ENCODE data around the gene EHHADH.
"Not testable (repeated sequence)": the region's sequence is repeated elsewhere in the genome, so short reads cannot be mapped to it uniquely, and the experiment has no call there.

The EHHADH gene

DNA sequence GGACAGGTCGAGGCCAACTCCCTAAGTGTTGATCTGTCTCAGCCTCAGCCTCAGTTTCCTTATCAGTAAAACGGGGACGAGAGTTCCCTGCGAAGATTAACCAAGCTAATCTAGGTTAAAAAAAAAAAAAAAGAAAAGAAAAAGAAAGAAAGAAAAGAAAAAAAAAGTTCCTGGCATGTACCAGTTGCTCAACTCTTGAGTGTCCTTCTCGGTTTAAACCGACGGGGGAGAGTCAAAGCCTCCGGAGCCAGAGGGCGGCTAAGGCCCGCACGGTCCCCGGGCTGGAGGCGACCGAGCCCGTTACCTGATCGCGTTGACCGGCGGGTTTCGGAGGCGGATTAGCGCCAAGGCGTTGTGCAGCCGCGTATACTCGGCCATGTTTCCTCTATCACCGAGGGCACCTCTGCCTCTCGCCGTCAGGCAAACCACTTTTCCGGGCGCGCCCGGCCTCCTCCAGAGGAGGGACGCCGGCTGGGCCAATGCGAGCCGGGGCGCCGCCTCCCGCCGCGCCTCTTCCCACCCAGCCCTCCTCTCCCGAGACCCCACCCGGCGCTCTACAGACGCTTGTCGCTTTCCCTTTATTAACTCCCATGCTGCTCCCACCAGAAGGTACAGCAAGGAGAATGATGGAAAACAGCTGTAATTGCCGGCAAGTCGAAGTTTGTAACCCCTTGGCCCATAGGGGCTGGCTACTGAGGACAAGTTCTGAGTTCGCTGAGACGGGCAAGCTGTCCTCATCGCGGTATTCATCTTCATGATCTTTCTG lies at the start of gene EHHADH:
Gene EHHADH, minus strand, starts transcription at position 405 of the 766 bp plus-strand sequence. Its CDS starts 27 bp downstream, at position 378.
- ATAC-seq (ENCODE audit: low read depth) = peak; percentile 86
- Mint-ChIP-seq H3K4me3 (peak within 1 kb of the TSS; percentile 81), H3K4me1 (peaks cover 3% of the 10 kb centered on the region), H3K27me3 (peaks cover 12% of the 10 kb centered on the region), H3K9me3 (peaks cover 10% of the 10 kb centered on the region), H3K36me3 (peaks cover 12% of the 10 kb centered on the region), H3K27ac (no peak within 1 kb of the TSS)
- DNase-seq (ENCODE audit: low spot score in 2 of 2) = peak; percentile 15 to 42

DNA sequence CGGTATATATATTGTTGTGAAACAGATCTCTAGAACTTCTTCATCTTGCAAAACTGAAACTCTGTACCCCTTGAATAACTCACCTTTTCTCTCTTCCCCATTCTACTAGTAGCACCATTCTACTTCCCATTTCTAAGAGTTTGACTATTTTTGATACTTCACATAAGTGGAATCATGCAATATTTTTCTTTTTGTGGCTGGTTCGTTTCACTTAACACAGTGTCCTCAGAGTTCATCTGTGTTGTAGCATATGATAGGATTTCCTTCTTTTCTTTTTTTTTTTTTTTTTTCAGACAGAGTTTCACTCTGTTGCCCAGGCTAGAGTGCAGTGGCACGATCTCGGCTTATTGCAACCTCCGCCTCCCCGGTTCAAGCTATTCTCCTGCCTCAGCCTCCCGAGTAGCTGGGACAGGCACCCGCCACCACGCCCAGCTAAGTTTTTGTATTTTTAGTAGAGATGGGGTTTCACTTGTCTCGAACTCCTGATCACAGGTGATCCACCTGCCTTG lies 46.1 kb upstream of the EHHADH start:
- not testable (repeated sequence) for H3K36me3 Mint-ChIP-seq, H3K4me1 Mint-ChIP-seq, H3K9me3 Mint-ChIP-seq, H3K27me3 Mint-ChIP-seq
- DNase-seq (ENCODE audit: low spot score in 2 of 2) (peak in 1 of 2 donors; percentile 15), ATAC-seq (ENCODE audit: low read depth) (peak; percentile 96)
- peak overlapping the region; percentile 4 for H3K27ac Mint-ChIP-seq
- peak overlapping the region; percentile 18 for H3K4me3 Mint-ChIP-seq

DNA sequence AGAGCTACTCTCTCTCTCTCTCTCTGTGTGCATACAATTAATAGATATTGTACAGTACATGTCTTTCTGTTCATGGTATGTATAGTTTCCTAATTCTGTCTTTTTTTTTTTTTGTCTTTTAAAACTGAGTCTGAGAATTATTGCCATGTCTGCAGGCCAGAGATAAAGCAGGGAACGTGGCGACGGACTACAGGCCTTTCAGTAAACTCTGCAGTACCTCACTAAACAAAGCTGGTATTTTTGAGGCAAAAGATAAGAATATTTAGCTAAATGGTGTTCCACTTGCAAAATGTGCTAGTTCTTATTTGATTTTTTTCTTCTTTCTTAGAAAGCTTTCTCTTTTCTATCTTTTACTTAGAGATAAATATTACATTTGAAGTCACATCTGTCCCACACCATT lies 44.0 kb upstream of the EHHADH start:
- Mint-ChIP-seq H3K27me3 (no peaks in the 10 kb centered on the region), H3K9me3 (peaks cover 2% of the 10 kb centered on the region), H3K36me3 (peaks cover 10% of the 10 kb centered on the region), H3K4me3 (no peak overlapping the region), H3K27ac (no peak overlapping the region), H3K4me1 (peaks cover 6% of the 10 kb centered on the region)
- ATAC-seq (ENCODE audit: low read depth) (no peak), DNase-seq (ENCODE audit: low spot score in 2 of 2) (no peak)

DNA sequence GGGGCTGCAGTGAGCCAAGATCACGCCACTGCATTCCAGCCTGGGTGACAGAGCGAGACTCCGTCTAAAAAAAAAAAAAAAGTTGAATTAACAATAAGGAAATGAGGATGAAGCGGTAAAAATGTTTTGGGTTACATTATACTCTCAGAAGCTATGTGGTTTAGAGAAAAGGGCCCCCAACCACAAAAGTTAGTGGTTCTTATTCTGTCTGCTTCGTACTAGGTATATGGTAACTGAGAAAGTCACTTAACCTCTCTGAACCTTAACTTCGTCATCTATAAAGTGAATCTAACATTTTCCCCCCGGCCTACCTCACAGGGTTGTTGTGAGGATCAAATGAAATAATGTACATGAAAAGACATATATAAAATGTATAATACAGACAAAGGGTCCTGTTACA lies 38.4 kb upstream of the EHHADH start:
- ATAC-seq (ENCODE audit: low read depth) (no peak), DNase-seq (ENCODE audit: low spot score in 2 of 2) (no peak)
- Mint-ChIP-seq H3K27ac (no peak overlapping the region), H3K27me3 (no peaks in the 10 kb centered on the region), H3K36me3 (peaks cover 20% of the 10 kb centered on the region), H3K4me3 (no peak overlapping the region), H3K9me3 (no peaks in the 10 kb centered on the region), H3K4me1 (no peaks in the 10 kb centered on the region)

GRCh38 chr3:185290266-185290665 lies 36.4 kb upstream of the EHHADH start:
- no peaks in the 10 kb centered on the region for H3K9me3 Mint-ChIP-seq
- no peak overlapping the region for H3K4me3 Mint-ChIP-seq
- no peak for ATAC-seq (ENCODE audit: low read depth)
- no peak for DNase-seq (ENCODE audit: low spot score in 2 of 2)
- H3K27ac Mint-ChIP-seq = no peak overlapping the region
- no peaks in the 10 kb centered on the region for H3K4me1 Mint-ChIP-seq
- no peaks in the 10 kb centered on the region for H3K27me3 Mint-ChIP-seq
- peaks cover 13% of the 10 kb centered on the region for H3K36me3 Mint-ChIP-seq

DNA sequence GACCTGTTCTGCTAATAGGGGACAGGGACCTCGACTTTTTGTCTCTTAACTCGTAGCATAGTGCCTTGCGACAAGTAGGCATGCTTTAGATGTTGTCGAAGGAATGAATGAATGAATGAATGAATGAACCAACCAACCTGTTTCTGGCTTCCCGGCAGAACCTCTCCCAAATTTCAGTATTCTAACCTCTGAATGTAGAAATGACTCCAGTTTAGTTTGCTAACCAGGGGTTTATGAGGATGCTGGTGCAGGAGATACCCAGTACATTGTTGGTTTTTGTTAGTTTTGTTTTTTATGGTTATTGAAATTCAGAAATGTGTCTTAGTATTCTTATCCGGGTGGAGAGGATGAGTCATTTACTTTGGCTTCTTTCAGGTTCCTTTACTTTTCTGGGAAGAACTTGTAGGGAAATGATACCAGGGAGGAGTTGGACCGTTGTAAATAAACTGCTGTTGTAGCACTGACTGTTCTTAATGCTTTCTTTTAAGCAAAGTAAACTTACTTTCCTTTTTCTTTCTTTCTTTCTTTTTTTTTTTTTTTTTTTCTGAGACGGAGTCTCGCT lies 29.6 kb upstream of the EHHADH start:
- Mint-ChIP-seq H3K36me3 (peaks cover 7% of the 10 kb centered on the region), H3K27me3 (peaks cover 8% of the 10 kb centered on the region), H3K9me3 (no peaks in the 10 kb centered on the region), H3K4me1 (peaks cover 15% of the 10 kb centered on the region), H3K27ac (peak overlapping the region; percentile 93), H3K4me3 (peak overlapping the region; percentile 99)
- ATAC-seq (ENCODE audit: low read depth) (no peak), DNase-seq (ENCODE audit: low spot score in 2 of 2) (no peak)

DNA sequence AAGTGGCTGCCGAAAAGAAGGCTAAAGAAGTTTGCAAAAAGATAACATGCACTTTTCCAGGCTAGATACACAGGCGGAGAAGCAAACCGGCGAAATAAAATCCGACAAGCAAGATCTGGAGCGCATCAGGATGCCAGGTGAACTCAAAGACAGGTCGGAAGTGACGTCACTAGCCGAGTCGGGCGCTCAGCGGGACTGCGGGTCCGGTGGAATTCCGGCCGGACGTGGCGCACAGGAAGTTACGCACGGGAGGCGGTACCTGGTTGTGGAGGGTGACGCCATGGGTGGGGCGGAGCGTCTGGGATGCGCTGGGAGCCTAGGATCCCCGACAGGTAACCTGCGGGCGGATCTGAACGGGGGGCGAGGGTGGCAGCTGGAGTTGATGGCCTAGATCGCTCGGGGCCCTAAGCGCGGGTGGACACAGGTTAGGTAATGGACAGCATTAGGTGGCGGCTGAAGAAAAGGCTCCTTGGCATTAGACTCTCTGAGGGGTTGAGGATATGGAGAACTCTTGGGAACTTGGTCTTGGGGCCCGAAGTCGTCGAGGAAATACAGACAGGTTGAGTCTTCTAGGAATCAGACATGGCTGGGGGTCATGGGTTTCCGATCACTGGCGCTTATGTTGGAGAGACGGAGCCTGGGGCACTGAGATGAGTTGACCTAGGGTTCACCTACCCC lies 29.0 kb upstream of the EHHADH start:
- peak overlapping the region; percentile 93 for H3K27ac Mint-ChIP-seq
- peak; percentile 90 to 92 for DNase-seq (ENCODE audit: low spot score in 2 of 2)
- peaks cover 15% of the 10 kb centered on the region for H3K4me1 Mint-ChIP-seq
- peak overlapping the region; percentile 99 for H3K4me3 Mint-ChIP-seq
- H3K9me3 Mint-ChIP-seq = no peaks in the 10 kb centered on the region
- ATAC-seq (ENCODE audit: low read depth) = peak; percentile 99
- peaks cover 5% of the 10 kb centered on the region for H3K36me3 Mint-ChIP-seq
- H3K27me3 Mint-ChIP-seq = peaks cover 9% of the 10 kb centered on the region

DNA sequence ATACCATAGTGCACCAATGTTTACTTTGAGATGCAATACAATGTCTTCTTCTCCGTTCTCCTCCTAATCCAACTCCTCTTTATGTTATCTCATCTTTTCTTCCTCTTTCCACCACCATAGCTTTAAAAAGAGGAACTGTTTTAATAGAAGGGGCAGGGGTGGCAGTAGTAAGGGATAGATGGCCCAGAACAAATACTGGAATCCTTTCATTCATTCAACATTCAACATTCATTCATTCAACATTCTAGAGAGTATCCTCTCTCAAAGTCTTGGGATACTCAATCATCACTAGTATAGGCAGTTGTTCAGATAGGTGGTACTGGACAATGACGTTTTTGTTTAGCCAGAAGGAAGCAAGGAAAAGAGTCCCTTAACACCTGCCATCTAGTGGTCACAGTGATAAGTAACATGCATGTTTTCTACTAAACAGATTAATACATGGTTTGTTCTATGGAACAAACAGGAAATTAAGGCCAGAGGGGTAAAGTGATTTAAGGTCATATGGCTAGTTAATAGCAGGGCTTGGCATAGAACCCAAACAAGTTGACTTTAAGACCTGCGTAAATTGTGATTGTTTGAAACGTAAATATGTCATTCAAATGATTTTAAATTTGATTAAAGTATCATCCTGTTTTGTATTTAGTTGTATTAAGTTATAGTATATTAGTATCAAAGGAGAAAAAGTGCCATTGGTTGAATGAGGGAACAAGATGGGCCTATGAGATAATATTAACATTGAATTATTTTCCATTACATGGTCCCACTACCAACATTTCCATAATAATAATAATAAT lies 26.9 kb upstream of the EHHADH start:
- ATAC-seq (ENCODE audit: low read depth) (no peak), DNase-seq (ENCODE audit: low spot score in 2 of 2) (peak in 1 of 2 donors; percentile 9)
- Mint-ChIP-seq H3K9me3 (no peaks in the 10 kb centered on the region), H3K27me3 (peaks cover 16% of the 10 kb centered on the region), H3K4me3 (peak overlapping the region; percentile 12), H3K36me3 (peaks cover 5% of the 10 kb centered on the region), H3K27ac (peak overlapping the region; percentile 31), H3K4me1 (peaks cover 15% of the 10 kb centered on the region)

- no peak overlapping the region for H3K4me3 Mint-ChIP-seq
- peaks cover 19% of the 10 kb centered on the region for H3K27me3 Mint-ChIP-seq
- H3K36me3 Mint-ChIP-seq = peaks cover 5% of the 10 kb centered on the region
Measured at GRCh38 chr3:185279587-185280138, 25.8 kb upstream of the EHHADH start.

DNA sequence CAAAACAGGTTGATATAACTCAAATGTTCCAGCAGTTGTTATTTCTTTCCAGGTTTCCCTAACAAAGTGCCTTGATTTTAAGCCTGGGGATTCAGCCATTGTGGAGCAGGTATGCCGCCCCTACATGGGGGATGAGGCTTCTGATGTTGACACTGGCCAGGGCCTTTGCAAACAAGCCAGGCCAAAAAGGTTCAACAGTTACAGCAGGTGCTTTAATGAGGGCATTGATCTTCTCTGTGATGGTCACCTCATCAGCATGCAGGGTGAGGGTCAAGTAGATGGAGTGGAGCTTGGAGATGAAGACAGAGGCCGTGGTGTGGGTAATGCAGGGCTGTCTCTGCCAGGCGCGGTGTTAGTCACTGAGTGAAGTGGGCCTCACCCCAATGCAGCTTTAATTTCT lies 22.6 kb upstream of the EHHADH start:
- Mint-ChIP-seq H3K4me3 (no peak overlapping the region), H3K4me1 (peaks cover 5% of the 10 kb centered on the region), H3K27ac (no peak overlapping the region), H3K27me3 (peaks cover 24% of the 10 kb centered on the region), H3K9me3 (no peaks in the 10 kb centered on the region), H3K36me3 (peaks cover 5% of the 10 kb centered on the region)
- ATAC-seq (ENCODE audit: low read depth) (no peak), DNase-seq (ENCODE audit: low spot score in 2 of 2) (no peak)

More at GRCh38 chr3:185279587-185280138, 25.8 kb upstream of the EHHADH start:
- DNase-seq (ENCODE audit: low spot score in 2 of 2) (no peak), ATAC-seq (ENCODE audit: low read depth) (no peak)
- H3K4me1 Mint-ChIP-seq = peaks cover 12% of the 10 kb centered on the region
- no peak overlapping the region for H3K27ac Mint-ChIP-seq
- no peaks in the 10 kb centered on the region for H3K9me3 Mint-ChIP-seq

GRCh38 chr3:185272033-185272432 lies 18.2 kb upstream of the EHHADH start:
- Mint-ChIP-seq H3K4me1 (no peaks in the 10 kb centered on the region), H3K27me3 (peaks cover 32% of the 10 kb centered on the region), H3K36me3 (no peaks in the 10 kb centered on the region), H3K9me3 (no peaks in the 10 kb centered on the region), H3K4me3 (no peak overlapping the region), H3K27ac (no peak overlapping the region)
- DNase-seq (ENCODE audit: low spot score in 2 of 2) (no peak), ATAC-seq (ENCODE audit: low read depth) (no peak)

DNA sequence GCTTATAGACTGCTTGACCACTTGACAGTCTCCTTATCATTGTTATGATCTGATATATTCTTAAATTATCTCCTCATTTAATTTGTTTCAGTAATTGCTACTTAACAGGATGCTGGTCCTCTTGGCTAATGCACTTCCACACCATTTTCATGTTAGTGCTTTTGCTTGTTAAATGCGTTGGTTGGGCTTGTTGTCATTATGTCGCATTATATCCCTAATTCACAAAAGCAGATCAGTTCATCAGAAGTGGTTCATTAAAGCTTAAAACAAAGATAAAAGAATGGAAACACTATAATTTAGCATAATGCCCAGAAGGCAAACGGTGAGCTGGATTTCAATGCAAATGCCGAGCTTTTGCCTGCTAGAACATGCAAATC lies 17.1 kb upstream of the EHHADH start:
- DNase-seq (ENCODE audit: low spot score in 2 of 2) (no peak), ATAC-seq (ENCODE audit: low read depth) (no peak)
- Mint-ChIP-seq H3K27me3 (peaks cover 26% of the 10 kb centered on the region), H3K27ac (no peak overlapping the region), H3K9me3 (no peaks in the 10 kb centered on the region), H3K4me1 (no peaks in the 10 kb centered on the region), H3K36me3 (no peaks in the 10 kb centered on the region), H3K4me3 (no peak overlapping the region)

GRCh38 chr3:185270262-185270955 lies 16.6 kb upstream of the EHHADH start:
- Mint-ChIP-seq H3K36me3 (no peaks in the 10 kb centered on the region), H3K9me3 (no peaks in the 10 kb centered on the region), H3K27me3 (peaks cover 26% of the 10 kb centered on the region), H3K4me3 (no peak overlapping the region), H3K27ac (no peak overlapping the region), H3K4me1 (no peaks in the 10 kb centered on the region)
- no peak for DNase-seq (ENCODE audit: low spot score in 2 of 2)
- peak; percentile 44 for ATAC-seq (ENCODE audit: low read depth)

Measured in memory B cell (primary cell).